Endothelial cell of umbilical vein (primary cell): ENCODE measurements around the gene TBC1D5. TPM values are rescaled to one million over a fixed set of nuclear protein-coding genes. Genes with fewer than 3 reads are reported as not detected.

Source experiments
- BruUV-seq: library from RNA; stranded (reverse); fragments of 400-500 nt; replicated peaks from 2 replicates; lab custom pipeline; 2021; lab: Mats Ljungman, UMichigan
- CTCF ChIA-PET: fragments of 300-600, 350-600 bp; sonication (Branson Sonifier 250); formaldehyde crosslinking; loops from one replicate; lab custom pipeline; 2021; ENCODE audit warnings: antibody characterized with exemption, inconsistent platforms; lab: Charles Lee
- POLR2A ChIA-PET: fragments of 300-600, 350-600 bp; sonication (Branson Sonifier 250); formaldehyde crosslinking; loops from one replicate; lab custom pipeline; 2021; ENCODE audit warnings: antibody characterized with exemption, inconsistent platforms; lab: Charles Lee
- DNase-seq: peaks from one replicate; pipeline ENCODE4 v3.0.0-alpha.2; 2011; ENCODE audit warnings: low read depth, low spot score
- FAIRE-seq: peaks from 2 replicates; lab custom pipeline; 2011; peaks lifted over from hg19 to GRCh38; lab: Jason Lieb, UNC
- H2AFZ ChIP-seq: 2 replicates; pipeline ENCODE4 v1.6.0; 2012; ENCODE audit warnings: low read depth, low read length, control low read depth, inconsistent platforms
- H3K27ac ChIP-seq: 2 replicates; pipeline ENCODE4 v1.5.1; 2011; ENCODE audit warnings: low read depth, mild to moderate bottlenecking, control low read depth, low read length, moderate library complexity; ENCODE audit not compliant: insufficient read depth
- H3K27me3 ChIP-seq, 2 experiments: 2 replicates each; pipeline versions ENCODE4 v1.6.0 to v1.6.1; 2011; ENCODE audit warnings: low read length in 2 of 2, mixed read lengths in 1 of 2; ENCODE audit not compliant: control insufficient read depth in 2 of 2, insufficient read depth in 2 of 2
- H3K36me3 ChIP-seq, 2 experiments: 2 replicates in 1 of 2; 3 replicates in 1 of 2; pipeline ENCODE4 v1.5.1; 2011; ENCODE audit warnings: low read length in 2 of 2, mild to moderate bottlenecking in 1 of 2, moderate library complexity in 1 of 2; ENCODE audit not compliant: control insufficient read depth in 2 of 2, insufficient read depth in 2 of 2; ENCODE audit errors: extremely low read depth in 1 of 2
- H3K4me1 ChIP-seq: 3 replicates; pipeline ENCODE4 v1.5.1; 2011; ENCODE audit warnings: mild to moderate bottlenecking, low read length; ENCODE audit not compliant: control insufficient read depth, insufficient read depth; ENCODE audit errors: extremely low read depth
- H3K4me2 ChIP-seq: 2 replicates; pipeline ENCODE4 v1.6.1; 2011; ENCODE audit warnings: low read length, control low read depth, mixed read lengths; ENCODE audit not compliant: insufficient read depth
- H3K4me3 ChIP-seq, 3 experiments: fragments of 200-600 bp in 1 of 3; sonication (generic), shearing (Covaris generic) in 1 of 3; replicated peaks in 1 of 3; 2 replicates each; pipeline ENCODE4 v1.5.1; 2011 to 2016; ENCODE audit warnings: control low read depth in 3 of 3, low read length in 3 of 3, mild to moderate bottlenecking in 2 of 3, inconsistent platforms in 1 of 3, low read depth in 1 of 3, moderate library complexity in 1 of 3; ENCODE audit not compliant: insufficient read depth in 1 of 3
- H3K79me2 ChIP-seq: 2 replicates; pipeline ENCODE4 v1.6.0; 2012; ENCODE audit warnings: low read length, inconsistent platforms; ENCODE audit not compliant: control insufficient read depth, insufficient read depth
- H3K9ac ChIP-seq: replicated peaks from 2 replicates; pipeline ENCODE3; 2011; ENCODE audit warnings: low read length, control low read depth; ENCODE audit not compliant: insufficient read depth; ENCODE audit errors: extremely low read depth
- H3K9me1 ChIP-seq: replicated peaks from 3 replicates; pipeline ENCODE4 v1.6.0; 2011; ENCODE audit warnings: mild to moderate bottlenecking, low read length; ENCODE audit not compliant: control insufficient read depth, insufficient read depth; ENCODE audit errors: extremely low read depth
- H3K9me3 ChIP-seq: replicated peaks from 2 replicates; pipeline ENCODE4 v1.5.1; 2012; ENCODE audit warnings: low read length, inconsistent platforms; ENCODE audit not compliant: control insufficient read depth, insufficient read depth
- H4K20me1 ChIP-seq: replicated peaks from 2 replicates; pipeline ENCODE3; 2011; ENCODE audit warnings: mild to moderate bottlenecking, low read length; ENCODE audit not compliant: control insufficient read depth, insufficient read depth; ENCODE audit errors: extremely low read depth
- CTCF ChIP-seq, 2 donors: IDR thresholded peaks; 1 replicate in 1 of 2; 2 replicates in 1 of 2; pipeline ENCODE4 v1.5.1; 2011; ENCODE audit warnings: low read length in 2 of 2, mild to moderate bottlenecking in 2 of 2, moderate library complexity in 2 of 2, control low read depth in 1 of 2, inconsistent platforms in 1 of 2, low read depth in 1 of 2; ENCODE audit not compliant: insufficient read depth in 1 of 2; ENCODE audit errors: extremely low read depth in 1 of 2
- EZH2 ChIP-seq: IDR thresholded peaks from 2 replicates; pipeline ENCODE4 v1.6.1; 2012; ENCODE audit warnings: borderline replicate concordance, low read depth, mild to moderate bottlenecking, moderate library complexity, low read length, inconsistent platforms; ENCODE audit not compliant: severe bottlenecking
- FOS ChIP-seq: IDR thresholded peaks from 2 replicates; pipeline ENCODE4 v1.6.1; 2011; ENCODE audit warnings: mild to moderate bottlenecking, low read length, moderate library complexity, borderline replicate concordance; ENCODE audit not compliant: insufficient read depth
- GATA2 ChIP-seq: IDR thresholded peaks from 2 replicates; pipeline ENCODE4 v1.7.0; 2011; ENCODE audit warnings: low read depth, mild to moderate bottlenecking, moderate library complexity, mixed read lengths, low read length; ENCODE audit not compliant: insufficient read length, insufficient read depth
- JUN ChIP-seq: IDR thresholded peaks from 2 replicates; pipeline ENCODE4 v1.6.1; 2011; ENCODE audit warnings: borderline replicate concordance, low read depth; ENCODE audit not compliant: insufficient read length, insufficient read depth
- MAX ChIP-seq: IDR thresholded peaks from 2 replicates; pipeline ENCODE4 v1.6.1; 2011; ENCODE audit not compliant: insufficient read depth, insufficient read length
- MYC ChIP-seq: IDR thresholded peaks from one replicate; pipeline ENCODE4 v1.6.1; 2011; ENCODE audit warnings: mild to moderate bottlenecking, low read depth, low read length
- POLR2A ChIP-seq: IDR thresholded peaks from 2 replicates; pipeline ENCODE4 v1.6.1; 2012; ENCODE audit warnings: low read depth, mild to moderate bottlenecking, control low read depth, low read length
- POLR2AphosphoS5 ChIP-seq: IDR thresholded peaks from 2 replicates; pipeline ENCODE4 v1.6.1; 2012; ENCODE audit warnings: low read depth, mild to moderate bottlenecking, control low read depth, low read length, moderate library complexity; ENCODE audit not compliant: insufficient read depth
- dilution Hi-C: fragments of 300-500 bp; cut with MboI; formaldehyde crosslinking; loops from one replicate; pipeline ENCODE4 v1.15.0; 2019; ENCODE audit warnings: low sequenced_read_pairs; ENCODE audit not compliant: extremely low pct_ligation_motif_present
- intact Hi-C: fragments of 100-400 bp; cut with micrococcal nuclease; formaldehyde crosslinking; loops from one replicate; pipeline ENCODE4 v1.10.0; 2022
- polyA plus RNA-seq, 4 experiments: library from polyadenylated mRNA; depleted of rRNA in 3 of 4; stranded (reverse) in 3 of 4; unstranded in 1 of 4; fragments of >200 nt; gene quantifications; 2 replicates each; pipeline versions ENCODE4 v1.2.1 to v1.2.3, GENCODE V29; 2011 to 2012; ENCODE audit warnings: missing spikeins in 1 of 4
- total RNA-seq: library from RNA; stranded (reverse); gene quantifications from 2 replicates; pipeline ENCODE4 v1.2.3, GENCODE V29; 2021

The TBC1D5 gene
- total and polyA plus RNA-seq, 2 donors (not counting 3 experiments of a cell fraction or from before 2014, with no cell fraction given), result 17.5 to 44.7 TPM

- no peak for TF ChIP-seq GATA2
- no peak for TF ChIP-seq CTCF (IDR thresholded peaks at IDR 0.05; ENCODE audit: extremely low read depth in 1 of 2, insufficient read depth in 1 of 2, low read depth in 1 of 2, low read length in 2 of 2)
- no peak for TF ChIP-seq EZH2
- TF ChIP-seq POLR2AphosphoS5, result no peak
- no peak for TF ChIP-seq MYC
- no peak for TF ChIP-seq POLR2A
- no peak for TF ChIP-seq MAX
- no peak for TF ChIP-seq JUN
- TF ChIP-seq FOS, result no peak
- H3K4me1 ChIP-seq, result no peaks in the 10 kb centered on the region
- H3K9ac ChIP-seq, result no peak overlapping the region
- H3K27me3 ChIP-seq, result no peaks in the 10 kb centered on the region
- ChIA-PET CTCF (interaction anchor here (0.7 kb wide), 1 partner anchor 294 kb away, joined by 3 read pairs; no protein-coding TSS in a partner anchor), POLR2A (no interaction called here)
- H3K27ac ChIP-seq, result no peak overlapping the region
- DNase-seq, result no peak
- dilution Hi-C loops, result no loop called here
- FAIRE-seq, result no peak
- no peak overlapping the region for H3K4me2 ChIP-seq
- no peaks in the 10 kb centered on the region for H3K79me2 ChIP-seq
- no TSS peak for BruUV-seq
- no peaks in the 10 kb centered on the region for H3K36me3 ChIP-seq
- H3K4me3 ChIP-seq, result no peak overlapping the region
- no peaks in the 10 kb centered on the region for H3K9me1 ChIP-seq
- H4K20me1 ChIP-seq, result no peaks in the 10 kb centered on the region
- no peaks in the 10 kb centered on the region for H3K9me3 ChIP-seq
- intact Hi-C loops, result no loop called here
- H2AFZ ChIP-seq, result no peak overlapping the region
These were observed 195.8 kb downstream of the TBC1D5 start for GRCh38 chr3:17546500-17547255.
